ENCODE data around the gene GAL3ST1.
"Not testable (repeated sequence)": the region's sequence is repeated elsewhere in the genome, so short reads cannot be mapped to it uniquely, and the experiment has no call there.

The GAL3ST1 gene

DNA sequence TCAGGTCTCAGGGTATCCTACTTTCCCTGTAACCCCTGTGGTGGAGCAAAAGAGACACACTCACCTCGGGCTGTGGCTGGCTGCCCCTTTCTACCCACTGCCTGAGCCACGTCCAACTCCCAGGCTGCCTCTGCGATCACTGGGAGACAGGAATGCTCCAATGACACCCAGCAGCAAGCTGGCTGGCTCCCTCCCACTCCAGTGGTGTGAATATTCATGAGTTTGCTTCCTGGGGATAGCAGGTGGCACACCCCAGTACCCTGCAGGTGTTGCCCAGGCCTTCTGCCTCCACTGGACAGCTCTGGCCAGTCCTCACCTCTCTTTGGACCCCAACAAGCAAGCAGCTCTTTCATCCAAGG, 9.7 kb downstream of the GAL3ST1 start:
- no peak for DNase-seq (ENCODE audit: low spot score)

DNA sequence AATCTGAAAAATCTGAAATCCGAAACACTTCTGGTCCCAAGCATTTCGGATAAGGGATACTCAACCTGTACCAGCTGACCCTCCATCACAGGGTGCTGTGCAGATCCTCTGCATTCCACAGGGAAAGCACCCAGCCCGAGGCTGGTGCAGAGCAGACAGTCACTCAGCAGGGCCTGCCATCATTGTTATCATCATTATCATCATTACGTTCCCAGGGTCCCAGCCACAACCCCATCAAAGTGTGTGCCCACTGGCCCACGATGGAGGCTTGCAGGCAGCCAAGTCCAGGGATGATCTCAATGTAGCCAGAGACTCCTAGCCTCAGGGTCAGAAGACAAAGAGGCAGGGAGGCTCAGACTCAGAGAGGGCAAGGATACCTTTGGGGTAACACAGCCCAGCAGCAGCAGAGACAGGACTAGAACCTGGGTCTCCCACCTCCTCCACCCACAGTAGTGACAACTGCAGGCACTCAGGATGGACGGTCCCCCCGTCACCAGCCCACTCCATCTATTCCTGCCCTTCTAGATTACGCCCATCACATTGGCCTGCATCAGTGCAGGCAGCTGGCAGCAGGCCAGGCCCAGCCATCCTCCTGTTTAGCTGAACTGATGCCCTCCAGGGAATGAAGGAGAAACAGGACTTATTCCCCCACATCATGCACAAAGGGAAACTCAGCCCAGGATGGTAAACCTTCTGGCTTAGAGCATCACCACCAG, 10.3 kb downstream of the GAL3ST1 start:
- DNase-seq (ENCODE audit: low spot score) = no peak

DNA sequence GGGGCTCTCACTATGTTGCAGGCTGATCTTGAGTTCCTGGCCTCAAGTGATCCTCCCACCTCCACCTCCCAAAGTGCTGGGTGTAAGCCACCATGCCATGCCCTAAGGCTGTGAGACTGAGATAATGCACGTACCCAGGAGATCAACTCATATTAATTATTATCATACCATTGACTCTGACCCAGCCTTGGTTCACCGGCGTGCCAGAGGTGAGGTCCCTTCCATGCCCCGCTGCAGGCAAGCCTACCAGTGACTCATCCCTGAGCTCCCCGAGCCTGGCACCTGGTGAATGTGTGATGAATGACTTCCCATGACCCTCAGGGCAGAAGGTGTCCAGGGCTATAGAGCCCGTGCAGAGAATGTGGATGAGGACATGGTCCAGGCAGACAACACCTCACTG, 12.1 kb downstream of the GAL3ST1 start:
- no peak for DNase-seq (ENCODE audit: low spot score)

DNA sequence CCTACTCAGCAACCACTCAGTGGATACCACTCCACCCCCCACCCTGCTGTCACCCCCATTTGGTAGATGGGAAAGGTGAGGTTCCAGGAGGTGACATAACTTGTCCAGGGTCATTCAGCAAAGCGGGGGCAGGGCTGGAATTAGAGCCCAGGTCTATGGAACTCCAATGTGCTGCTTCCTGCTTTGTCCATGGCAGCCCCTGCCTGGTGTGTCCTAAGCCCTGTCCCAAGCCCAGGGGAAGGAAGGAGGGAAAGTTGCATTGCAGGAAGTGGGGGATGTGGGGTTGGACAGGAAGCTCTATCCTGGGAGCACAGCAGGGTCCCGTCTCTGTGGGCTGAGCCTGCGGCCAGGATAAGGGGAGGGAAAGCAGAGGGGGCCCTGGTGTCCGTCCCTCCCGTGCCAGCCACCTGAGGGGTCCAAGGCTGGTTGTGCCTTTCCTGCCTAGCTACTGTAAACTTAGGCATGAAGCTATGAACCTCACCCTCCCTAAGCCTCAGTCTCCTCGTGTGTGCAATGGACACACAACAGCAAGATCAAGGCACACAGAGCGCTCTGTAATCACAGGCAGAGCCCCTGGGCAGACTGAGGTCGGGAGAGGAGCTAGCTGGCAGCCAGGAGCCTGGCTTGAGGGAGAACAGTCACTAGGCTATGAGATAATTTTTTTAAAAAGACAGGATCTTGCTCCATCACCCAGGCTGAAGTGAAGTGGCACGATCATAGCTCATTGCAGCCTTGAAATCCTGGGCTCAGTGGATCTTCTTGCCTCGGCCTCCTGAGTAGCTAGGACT, 12.9 kb downstream of the GAL3ST1 start:
- no peak for DNase-seq (ENCODE audit: low spot score)

DNA sequence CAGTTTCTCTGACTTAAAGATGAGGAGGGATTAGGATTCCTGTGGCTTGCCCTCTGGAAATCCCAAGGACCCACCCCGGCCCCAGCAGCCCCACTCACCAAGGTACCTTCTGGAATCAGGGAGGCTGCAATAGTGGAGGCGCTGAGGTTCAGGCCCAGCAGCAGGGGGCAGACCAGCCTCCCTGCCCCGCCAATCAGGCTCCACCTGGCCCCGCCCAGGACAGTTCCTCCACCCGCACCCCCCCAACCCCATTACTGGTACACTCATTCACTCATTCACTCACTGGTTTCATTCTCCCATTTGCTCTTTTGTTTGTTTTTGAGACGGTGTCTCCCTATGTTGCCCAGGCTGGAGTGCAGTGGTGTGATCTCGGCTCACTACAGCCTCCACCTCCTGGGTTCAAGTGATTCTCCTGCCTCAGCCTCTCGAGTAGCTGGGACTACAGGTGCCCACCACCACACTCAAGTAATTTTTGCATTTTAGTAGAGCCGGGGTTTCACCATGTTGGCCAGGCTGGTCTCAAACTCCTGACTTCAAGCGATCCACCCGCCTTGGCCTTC, 13.7 kb downstream of the GAL3ST1 start:
- DNase-seq (ENCODE audit: low spot score) = not testable (repeated sequence)

DNA sequence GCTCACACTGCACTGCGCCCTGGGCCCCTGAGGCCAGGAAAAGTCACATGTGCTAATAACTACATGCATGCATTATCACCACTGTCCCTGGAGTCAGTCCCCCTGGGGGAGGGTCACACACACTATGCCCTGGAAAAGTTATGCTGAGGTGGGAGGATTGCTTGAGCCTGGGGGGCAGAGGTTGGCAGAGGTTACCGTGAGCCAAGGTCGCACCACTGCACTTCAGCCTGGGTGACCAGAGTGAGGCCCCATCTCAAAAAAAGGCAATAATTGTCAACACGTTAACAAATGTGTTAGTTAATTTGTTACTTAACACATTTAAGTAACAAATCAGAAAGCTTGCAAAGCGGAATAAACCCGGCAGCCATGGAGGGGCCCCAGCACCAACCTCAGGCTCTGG, 14.6 kb downstream of the GAL3ST1 start:
- no peak for DNase-seq (ENCODE audit: low spot score)

DNA sequence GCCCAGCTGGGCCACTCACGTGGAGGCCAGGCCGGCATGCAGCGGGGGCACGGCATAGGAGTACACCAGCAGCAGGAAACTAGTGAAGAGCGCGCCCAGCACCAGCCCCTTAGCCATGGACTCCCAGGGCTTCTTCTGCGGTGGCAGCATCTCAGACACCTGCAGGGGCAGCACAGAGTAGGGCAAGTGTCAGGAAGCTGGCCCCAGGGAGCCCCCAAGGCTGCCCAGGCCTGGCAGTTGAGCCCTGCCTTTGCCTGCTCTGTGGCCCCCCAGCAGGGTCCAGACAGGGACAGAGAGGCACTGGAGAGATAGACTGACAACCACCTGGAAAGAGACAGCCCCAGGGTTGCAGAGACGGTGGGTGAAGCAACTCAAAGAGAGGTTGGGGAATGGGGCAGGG, 17.2 kb downstream of the GAL3ST1 start:
- DNase-seq (ENCODE audit: low spot score) = no peak

DNA sequence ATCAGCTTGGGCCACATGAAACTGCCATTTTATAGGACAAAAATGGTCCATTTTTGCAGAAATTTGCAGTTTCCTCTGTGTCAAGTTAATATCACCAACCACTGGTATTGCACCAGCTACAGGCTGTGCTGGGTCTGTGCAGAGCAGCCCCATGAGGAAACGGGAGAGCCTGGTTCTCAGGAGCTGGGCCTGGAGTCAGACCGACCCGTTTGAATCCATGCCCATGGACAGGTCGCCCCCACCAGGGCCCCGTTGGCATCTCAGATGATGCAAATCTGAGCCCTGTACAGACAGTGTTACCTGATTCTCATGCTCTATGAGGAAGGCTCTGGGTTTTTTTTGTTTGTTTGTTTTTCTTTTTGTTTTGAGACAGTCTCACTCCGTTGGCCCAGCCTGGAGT, 18.1 kb downstream of the GAL3ST1 start:
- no peak for DNase-seq (ENCODE audit: low spot score)

DNA sequence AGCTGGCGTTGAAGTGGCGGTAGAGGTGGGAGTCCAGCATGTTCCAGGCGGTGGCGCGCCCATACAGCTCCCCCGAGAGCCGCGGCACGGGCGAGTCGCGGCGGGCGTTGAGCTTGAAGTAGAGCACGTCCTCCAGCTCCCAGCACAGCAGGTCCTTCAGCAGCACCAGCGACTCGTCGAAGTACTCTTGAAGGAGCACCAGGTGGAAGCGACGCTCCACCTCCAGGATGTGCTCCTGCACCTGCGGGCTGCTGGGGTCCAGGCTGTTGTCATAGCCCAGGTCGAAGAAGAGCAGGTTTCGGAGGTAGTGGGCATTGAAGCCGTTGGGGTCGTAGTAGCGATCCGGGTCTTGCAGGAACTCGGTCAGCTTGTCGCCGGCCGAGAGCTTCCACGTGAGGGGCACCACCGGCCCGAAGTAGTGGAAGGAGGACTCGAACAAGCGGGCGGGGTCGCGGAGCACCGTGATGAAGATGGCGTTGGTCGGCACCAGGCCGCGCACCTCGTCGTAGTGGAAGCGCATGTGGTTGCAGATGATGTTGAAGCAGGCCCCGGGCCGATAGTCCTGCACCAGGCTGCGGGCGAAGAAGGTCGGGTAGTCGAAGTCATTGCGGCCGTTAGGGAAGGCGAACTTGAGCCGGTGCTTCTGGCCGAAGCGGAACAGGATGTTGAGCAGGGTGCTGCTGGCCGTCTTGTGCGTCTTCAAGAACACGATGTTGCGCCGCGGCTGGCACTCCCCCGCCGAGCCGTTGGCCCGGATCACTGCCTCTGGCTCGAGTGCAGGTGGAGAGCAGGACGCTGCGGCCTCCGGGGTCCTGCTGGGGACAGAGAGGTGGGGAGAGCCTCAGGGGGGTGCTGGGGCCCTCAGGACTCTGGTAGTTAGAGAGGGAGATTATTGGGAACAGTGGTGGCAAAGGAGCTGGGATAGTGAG, 18.9 kb downstream of the GAL3ST1 start:
- no peak for DNase-seq (ENCODE audit: low spot score)

DNA sequence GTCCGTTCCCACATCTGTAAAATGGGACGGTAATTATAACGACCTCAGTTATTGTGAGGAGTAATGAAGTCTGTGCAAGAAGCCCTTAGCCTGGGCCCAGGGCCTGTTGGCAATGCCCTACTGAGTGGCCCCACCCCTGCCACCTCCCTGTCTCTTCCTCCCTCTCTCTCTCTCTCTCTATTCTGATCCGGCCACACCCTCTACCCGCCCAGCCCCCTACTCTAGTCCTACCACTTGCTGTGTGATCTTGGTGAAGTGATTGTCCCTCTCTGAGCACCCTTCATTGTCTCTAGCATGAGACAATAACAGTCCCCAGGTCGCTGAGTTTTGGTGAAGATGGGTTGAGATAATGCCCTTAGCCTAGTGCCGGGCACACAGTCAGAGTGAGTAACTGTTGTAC, 20.5 kb downstream of the GAL3ST1 start:
- no peak for DNase-seq (ENCODE audit: low spot score)

DNA sequence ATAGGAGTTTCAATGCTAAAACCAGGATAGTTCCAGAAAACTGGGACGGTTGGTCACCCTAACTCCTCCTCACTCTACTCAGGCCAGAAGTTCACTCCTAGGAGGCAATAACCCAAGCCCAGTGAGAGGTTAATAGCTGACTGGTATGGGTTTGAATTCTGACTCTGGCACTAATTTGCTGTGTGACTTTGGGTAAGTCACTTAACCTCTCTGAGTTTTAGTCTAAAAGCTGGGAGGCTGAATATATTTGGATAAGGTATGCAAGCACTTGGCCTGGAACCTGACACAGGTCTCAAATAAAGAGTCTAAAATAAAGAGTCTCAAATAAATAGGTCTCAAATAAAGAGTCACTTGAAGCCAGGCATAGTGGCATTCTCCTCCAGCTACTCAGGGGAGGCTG, 21.7 kb downstream of the GAL3ST1 start:
- no peak for DNase-seq (ENCODE audit: low spot score)

DNA sequence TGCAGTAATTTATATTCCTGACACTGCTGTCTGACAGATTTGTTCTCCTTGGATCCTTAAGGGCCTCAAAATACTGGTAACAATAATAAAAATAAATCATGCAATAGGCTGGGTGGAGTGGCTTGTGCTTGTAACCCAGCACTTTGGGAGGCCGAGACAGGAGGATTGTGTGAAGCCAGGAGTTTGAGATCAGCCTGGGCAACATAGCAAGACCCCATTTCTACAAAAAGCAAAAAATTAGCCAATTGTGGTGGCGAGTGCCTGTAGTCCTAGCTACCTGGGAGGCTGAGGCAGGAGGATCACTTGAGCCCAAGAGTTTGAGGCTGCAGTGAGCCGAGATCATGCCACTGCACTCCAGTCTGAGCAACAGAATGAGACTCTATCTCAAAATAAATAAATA, 22.7 kb downstream of the GAL3ST1 start:
- not testable (repeated sequence) for DNase-seq (ENCODE audit: low spot score)

DNA sequence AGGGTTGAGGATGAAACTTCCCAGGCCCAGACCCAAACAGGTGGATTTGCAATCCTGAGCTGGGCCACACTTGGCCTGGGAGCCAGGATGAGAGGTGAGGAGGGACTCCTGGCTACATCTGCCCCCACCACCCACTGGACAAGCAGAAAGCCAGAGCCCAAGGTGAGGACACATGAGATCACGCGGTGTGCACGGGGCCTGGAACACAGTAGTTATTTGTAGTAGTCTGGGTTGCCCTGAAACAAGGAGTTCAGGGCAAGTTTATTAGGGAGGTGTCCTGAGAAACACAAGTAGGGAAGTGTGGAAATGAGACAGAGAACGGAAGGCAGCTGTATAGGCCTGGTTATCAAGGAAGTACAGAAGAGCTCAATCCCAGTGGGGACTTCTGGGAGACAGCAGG, 27.3 kb downstream of the GAL3ST1 start:
- DNase-seq (ENCODE audit: low spot score) = no peak

DNA sequence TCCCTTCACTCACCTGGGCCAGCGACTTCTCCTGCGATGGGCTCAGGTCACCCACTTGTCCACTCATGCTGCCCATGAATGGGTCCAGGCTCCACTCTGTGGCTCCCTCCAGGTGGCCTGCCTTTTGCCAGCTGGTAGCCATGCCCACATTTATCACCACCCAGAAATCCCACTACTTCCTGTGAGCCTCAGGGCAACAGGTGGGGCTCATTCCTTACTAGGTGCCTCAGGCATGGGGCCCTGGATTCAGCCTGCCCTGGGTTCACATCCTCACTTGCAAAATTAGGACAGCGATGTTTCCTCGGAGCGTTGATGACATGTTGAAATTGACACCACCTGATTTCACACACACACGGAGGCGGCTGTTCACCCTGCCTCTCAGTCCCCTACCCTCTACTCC, 27.8 kb downstream of the GAL3ST1 start, which contains the start of gene SEC14L6:
Gene SEC14L6, minus strand, starts transcription at position 126 of the 400 bp plus-strand sequence. Its CDS starts 59 bp downstream, at position 67.
- no peak for DNase-seq (ENCODE audit: low spot score)

DNA sequence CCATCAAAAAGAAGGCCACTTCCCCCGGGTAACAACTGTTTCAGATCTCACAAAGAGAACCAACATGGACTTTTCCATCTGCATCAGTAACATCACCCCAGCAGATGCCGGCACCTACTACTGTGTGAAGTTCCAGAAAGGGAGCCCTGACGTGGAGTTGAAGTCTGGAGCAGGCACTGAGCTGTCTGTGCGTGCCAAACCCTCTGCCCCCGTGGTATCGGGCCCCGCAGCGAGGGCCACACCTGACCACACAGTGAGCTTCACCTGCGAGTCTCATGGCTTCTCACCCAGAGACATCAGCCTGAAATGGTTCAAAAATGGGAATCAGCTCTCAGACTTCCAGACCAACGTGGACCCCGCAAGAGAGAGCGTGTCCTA, 31.7 kb downstream of the GAL3ST1 start:
- no peak for DNase-seq (ENCODE audit: low spot score)

DNA sequence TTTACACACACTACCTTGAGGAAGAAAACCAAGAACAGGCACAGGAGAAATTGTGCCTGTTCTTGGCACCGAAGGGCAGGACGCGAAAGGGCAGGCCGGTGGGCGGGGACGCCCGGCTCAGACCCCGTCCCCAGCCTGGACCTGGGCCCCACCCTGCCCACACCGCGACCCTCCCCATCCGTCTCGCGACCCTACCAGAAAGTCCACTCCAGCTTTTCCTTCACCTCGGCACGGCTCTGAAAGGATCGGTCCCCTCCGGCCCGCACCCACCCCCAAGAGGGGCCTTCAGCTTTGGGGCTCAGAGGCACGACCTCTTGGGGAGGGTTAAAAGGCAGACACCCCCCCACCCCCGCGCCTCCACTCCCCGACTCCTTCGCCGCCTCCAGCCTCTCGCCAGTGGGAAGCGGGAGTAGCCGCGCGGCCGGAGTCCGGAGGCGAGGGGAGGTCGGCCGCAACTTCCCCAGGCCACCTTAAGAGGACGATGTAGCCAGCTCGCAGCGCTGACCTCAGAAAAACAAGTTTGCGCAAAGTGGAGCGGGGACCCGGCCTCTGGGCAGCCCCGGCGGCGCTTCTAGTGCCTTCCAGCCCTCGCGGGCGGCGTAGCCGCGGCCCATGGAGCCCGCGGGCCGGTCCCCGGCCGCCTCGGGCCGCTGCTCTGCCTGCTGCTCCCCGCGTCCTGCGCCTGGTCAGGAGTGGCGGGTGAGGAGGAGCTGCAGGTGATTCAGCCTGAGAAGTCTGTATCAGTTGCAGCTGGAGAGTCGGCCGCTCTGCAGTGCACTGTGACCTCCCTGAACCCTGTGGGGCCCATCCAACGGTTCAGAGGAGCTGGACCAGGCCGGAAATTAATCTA, 32.3 kb downstream of the GAL3ST1 start:
- DNase-seq (ENCODE audit: low spot score) = no peak

DNA sequence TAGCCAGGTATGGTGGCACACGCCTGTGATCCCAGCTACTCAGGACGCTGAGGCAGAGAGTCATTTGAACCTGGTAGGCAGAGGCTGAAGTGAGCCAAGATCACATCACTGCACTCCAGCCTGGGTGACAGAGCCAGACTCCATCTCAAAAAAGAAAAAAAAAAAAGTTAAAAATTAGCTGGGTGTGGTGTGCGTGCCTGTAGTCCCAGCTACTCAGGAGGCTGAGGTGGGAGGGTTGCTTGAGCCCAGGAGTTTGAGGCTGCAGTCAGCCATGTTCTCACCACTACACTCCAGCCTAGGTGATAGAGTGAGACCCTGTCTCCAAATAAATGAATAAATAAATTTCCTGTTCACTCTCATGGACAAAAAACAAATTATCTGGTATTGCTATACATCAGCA, 33.0 kb downstream of the GAL3ST1 start:
- DNase-seq (ENCODE audit: low spot score) = not testable (repeated sequence)

DNA sequence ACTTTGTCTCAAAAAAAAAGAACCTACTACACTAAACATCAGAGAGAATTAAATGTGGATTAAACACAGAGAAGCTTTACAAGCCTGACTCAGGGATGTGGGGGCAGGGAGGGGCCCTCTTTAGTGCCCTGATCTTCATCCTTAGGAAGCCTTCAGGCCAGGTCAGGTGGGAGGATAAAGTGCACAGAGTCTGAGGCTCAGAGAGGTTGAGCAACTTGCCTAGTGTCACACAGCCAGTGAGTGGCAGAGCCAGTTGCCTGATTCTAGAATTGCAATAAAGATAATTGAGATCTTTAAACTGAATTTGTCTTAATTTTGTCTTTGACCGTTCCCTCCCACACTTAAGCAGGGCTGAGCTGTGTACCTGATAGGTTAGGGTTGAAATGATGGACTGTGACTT, 35.1 kb downstream of the GAL3ST1 start:
- DNase-seq (ENCODE audit: low spot score) = no peak

DNA sequence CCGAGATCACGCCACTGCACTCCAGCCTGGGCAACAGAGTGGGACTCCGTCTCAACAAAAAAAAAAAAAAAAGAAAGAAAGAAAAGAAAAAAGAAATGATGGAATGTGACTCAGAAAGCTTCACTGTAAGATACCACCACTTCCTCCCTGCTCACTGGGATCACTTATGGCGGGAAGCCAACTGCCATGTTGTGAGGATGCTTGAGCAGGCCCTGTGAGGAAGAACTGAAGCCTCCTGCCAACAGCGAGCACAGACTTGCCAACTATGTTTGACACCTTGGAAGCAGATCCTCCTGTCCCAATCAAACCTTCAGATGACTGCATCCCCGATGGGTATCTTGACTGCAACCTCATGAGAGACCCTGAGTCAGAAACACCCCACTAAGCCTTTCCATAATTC, 36.2 kb downstream of the GAL3ST1 start:
- no peak for DNase-seq (ENCODE audit: low spot score)

DNA sequence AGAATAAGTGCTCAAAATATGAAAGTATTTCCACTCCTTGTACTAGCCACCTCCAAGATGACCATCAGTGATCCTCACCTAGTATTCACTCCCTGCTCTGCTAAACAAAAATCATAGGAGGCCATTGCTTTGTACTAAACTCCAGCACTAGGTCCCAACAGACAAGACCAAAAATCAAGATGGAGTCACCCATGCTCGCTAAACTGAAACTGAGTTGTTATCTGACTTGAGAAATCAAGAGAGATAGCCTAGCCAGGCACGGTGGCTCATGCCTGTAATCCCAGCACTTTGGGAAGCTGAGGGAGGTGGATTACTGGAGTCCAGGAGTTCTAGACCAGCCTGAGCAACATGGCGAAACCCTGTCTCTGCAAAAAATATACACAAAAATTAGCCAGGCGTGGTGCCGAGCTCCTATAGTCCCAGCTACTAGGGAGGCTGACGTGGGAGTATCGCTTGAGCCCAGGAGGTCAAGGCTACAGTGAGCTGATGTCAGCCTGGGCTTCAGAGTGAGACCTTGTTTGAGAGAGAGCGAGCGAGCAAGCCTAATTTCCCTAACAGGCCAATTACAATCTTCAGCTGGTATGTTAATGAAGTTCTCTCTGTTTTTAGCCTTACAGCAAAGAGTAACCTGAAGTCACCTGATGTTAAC, 37.3 kb downstream of the GAL3ST1 start:
- DNase-seq (ENCODE audit: low spot score) = no peak

DNA sequence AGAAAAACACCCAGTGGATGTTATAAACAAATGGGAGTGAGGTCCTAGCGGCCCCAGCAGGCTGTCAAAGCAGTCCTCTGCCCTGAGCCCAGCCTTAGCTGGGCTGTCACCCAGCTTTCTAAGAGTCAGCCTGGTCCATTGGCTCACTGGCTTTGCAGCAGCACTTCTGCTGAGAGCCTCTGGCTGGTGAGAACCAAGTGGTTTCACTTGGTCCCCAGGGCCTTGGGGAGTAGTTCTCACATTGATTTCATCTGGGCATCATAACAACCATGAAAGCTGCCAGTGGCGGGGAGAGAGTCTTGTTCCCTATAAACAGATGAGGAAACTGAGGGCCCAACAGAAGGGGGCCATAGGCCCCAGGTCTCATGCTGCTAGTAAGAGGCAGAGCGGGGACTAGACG, 39.3 kb downstream of the GAL3ST1 start:
- no peak for DNase-seq (ENCODE audit: low spot score)

All from CD4-positive, alpha-beta T cell treated with Interleukin-15 for 4 hours (primary cell).